Stimulated activated CD4-positive, alpha-beta T cell treated with anti-CD3 and anti-CD28 coated beads, Interleukin-1b, Interleukin-23, amount 100 ng/mL, for 48 hours (primary cell): ENCODE measurements around the gene PLAAT3.
A peak's percentile ranks its signal among the peaks of the same experiment; 100 is the strongest.
"Not testable (repeated sequence)": the region's sequence is repeated elsewhere in the genome, so short reads cannot be mapped to it uniquely, and the experiment has no call there.

Source experiments
- DNase-seq: peaks from one replicate; pipeline ENCODE4 v3.0.0-alpha.2; 2020

PLAAT3 gene

DNA sequence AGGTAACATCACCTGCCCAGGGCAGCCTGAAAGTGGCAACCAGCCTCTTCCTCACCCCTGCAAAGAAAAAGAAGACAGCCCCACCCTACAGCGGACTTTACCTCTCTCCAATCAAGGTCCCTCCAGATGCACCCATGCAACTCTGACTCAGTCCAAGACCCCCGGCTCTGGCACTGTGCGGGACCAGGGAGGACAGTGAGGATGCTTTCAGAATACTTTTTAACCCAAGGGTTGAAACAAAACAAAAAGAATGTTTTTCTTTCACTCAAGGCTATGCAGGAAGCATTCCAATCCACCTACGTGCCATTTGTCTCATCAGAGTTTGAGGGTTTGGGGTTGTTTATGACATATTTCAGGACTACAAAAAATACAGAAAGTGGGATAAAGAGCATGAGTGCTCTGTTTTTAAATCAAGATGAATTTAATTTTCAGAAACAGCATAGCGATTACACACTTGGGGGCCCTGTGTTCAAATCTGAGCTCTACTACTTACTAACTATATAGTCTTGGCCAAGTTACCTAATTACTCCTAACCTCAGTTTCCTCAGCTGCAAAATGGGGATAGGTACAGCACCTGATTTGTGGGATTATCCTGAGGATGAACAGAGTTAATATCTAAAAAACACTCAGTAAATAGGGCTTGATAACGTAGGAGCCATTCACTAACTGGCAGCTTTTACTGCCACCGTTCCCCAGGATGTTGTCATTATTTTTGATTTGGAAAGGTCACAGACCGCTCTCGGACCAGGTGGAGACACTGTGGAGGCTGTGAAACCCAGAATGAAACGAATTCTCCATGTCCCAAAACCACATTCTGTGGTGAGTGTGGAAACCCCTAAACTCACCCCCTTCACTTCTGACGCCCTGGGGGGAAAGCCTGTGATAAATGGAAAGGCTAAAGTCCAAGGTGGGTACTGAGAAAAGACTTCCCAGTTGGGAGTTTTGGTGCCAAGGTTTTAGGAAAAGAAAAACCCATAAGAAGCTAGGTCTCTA lies 5.6 kb downstream of the PLAAT3 start:
- no peak for DNase-seq

DNA sequence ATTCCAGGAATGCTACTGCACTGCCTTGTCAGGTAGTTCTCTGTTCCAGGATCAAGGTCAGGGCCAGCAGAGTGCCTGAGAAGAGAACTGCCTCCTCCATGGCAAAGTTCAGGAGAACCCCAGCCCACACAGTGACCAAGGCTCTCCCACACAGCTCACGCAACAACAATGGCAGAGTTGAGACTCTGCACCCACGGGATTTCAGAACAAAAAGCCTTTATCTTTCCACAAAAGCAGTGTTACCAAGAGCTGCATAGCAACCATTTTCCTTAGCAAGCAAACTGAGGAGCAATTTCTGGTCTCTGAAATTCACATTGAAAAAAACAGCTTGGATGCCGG lies 11.1 kb downstream of the PLAAT3 start:
- DNase-seq: no peak

- not testable (repeated sequence) for DNase-seq
Measured at GRCh38 chr11:63602290-63603179, 11.7 kb downstream of the PLAAT3 start.

- no peak for DNase-seq
Measured at GRCh38 chr11:63599211-63600122, 14.8 kb downstream of the PLAAT3 start.

- DNase-seq: no peak
Measured at GRCh38 chr11:63598556-63598955, 15.7 kb downstream of the PLAAT3 start.

DNA sequence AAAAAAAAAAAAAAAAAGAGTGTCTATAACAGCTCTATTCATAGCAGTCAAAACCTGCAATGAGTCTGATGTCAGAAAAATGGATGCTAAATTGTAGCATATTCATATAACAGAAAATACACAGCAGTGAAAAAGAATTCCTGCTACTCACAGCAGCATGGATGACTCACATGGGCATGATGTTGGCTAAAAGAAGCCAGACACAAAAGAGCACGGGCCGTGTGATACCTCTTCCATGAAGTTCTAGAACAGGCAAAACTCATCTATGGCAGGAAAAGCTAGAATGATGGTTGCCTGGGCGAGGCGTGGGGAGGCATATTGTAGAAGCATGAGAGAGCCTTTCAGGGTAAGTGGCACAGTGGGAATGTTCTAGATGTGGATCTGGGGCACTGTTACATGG lies 18.9 kb downstream of the PLAAT3 start:
- DNase-seq: no peak

- no peak for DNase-seq
Measured at GRCh38 chr11:63592975-63593395, 21.2 kb downstream of the PLAAT3 start.

DNA sequence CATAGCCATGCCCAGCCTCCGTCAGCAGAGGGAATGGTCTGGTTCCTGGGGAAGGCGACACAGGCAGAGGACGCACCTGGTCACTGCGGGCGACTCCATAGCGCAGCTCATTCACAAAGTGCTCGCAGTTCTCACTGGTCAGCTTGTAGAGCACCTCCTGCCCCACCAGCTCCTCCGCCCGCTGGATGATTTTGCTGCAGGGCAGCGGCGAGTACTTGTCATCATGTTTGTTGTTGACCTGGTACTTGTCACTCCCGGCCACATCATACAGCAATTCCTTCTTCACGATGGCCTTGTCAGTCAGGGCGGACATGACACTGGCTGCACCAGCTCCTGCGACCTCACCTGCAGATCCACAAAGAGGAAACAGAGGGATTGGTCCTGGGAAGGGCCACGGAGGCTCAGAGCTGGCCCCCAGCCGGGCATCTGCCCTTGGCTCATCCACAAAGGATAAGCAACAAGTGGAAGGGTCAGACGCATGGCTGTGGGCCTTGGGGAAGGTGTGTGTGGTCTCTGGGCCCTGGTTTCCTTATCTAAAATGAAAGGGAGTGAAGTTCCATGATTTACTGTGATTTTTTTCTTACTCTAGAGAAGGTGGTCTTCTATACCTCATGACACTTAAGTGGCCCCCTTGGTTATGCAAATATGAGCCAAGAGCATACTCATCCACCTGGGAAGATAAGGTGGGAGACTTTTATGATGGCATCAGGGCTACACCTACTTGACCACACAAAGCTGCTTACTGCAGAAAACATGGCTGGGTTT lies 24.0 kb downstream of the PLAAT3 start:
- DNase-seq: no peak

DNA sequence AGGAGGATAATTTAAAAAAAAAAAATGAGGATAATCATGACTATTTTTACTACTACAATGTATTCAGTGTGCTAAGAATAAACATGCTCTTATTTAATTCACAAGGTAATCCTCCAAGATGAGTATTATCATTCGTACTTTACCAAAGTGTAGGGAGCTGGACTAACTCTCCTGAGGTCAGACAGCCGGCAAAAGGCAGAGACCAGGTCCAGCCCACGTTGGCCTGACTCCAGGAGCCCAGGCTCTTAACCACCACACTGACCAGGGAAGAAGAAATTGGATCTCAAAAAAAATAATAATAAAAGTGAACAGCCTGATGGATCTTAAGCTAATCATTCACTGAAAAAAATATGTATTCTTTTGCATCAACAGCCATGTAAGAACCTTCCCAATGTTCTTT lies 25.2 kb downstream of the PLAAT3 start:
- DNase-seq: no peak

GRCh38 chr11:63586451-63587166 lies 27.6 kb downstream of the PLAAT3 start:
- no peak for DNase-seq

- no peak for DNase-seq
Measured at GRCh38 chr11:63583357-63583677, 30.9 kb downstream of the PLAAT3 start.

GRCh38 chr11:63581224-63581623 lies 33.0 kb downstream of the PLAAT3 start:
- DNase-seq: not testable (repeated sequence)

GRCh38 chr11:63578882-63579281 lies 35.4 kb downstream of the PLAAT3 start:
- not testable (repeated sequence) for DNase-seq

GRCh38 chr11:63574856-63575602 lies 39.2 kb downstream of the PLAAT3 start:
- DNase-seq: no peak

GRCh38 chr11:63573881-63574855 lies 40.1 kb downstream of the PLAAT3 start:
- DNase-seq: no peak

GRCh38 chr11:63572026-63572688 lies 42.1 kb downstream of the PLAAT3 start:
- no peak for DNase-seq

DNA sequence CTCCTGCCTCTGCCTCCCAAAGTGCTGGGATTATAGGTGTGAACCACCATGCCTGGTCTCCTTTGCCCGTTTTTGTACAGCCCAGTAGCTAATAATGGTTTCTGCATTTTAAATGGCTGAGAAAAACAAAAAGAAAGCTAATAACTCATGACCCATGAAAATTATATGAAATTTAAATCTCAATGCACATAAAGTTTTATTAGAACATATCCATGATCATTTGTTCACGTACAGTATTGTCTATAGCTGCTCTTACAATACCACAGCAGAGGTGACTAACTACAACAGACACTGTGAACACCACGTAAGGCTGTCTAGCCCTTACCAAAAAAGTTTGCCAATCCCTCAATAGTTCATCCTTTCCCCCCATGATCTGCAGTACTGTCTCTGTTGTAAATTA lies 44.7 kb downstream of the PLAAT3 start:
- DNase-seq: no peak

DNA sequence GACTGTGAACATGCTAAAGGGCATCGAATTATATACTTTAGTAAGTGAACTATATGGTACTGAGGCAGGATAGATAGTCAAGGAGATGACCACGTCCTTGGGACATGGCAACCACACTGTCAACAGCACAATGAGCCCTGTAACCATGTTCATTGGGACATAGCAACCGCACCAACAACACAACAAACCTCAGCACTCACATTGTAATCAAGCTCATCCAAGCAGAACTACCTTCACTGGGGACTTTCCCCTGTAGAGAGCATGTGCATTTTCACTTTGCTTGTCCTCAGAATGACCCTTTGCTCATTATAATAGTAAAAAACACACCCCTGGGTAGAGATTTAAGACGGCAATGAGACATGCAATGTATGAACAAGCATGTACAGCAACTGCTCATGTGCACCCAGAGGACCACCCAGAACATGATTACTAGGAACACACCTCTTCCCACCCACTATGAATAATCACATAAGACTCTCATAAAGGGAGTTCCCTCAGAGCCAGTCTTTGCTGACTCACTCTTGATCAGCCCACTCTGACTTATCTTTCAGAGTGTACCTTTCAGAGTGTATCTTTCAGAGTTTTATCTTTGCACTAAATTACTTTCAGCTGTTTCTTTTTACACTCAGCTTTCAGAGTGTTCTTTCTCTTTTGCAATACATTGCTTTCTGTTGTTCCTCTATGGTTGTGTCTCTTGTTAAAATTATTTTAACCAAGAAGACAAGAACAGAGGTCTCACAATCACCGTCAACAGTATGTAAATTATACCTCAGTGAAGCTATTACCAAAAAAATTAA lies 47.0 kb downstream of the PLAAT3 start:
- DNase-seq: peak; percentile 72
